ENCODE results near the gene SGMS1. TPM values are rescaled to one million over a fixed set of nuclear protein-coding genes. Genes with fewer than 3 reads are reported as not detected.

SGMS1 gene
- total RNA-seq, 1 donor = 68.0 TPM

- no peak overlapping the region for H3K4me3 ChIP-seq (ENCODE audit: insufficient read depth, low read length)
- no peaks in the 10 kb centered on the region for H3K36me3 ChIP-seq (ENCODE audit: insufficient read depth, low read length)
- H3K4me1 ChIP-seq (ENCODE audit: insufficient read depth, low read length) = peaks cover 3% of the 10 kb centered on the region
- H3K27ac ChIP-seq (ENCODE audit: low read depth, low read length) = no peak overlapping the region
- H3K79me2 ChIP-seq (ENCODE audit: insufficient read depth, low read length) = no peaks in the 10 kb centered on the region
- no peak overlapping the region for H2AFZ ChIP-seq (ENCODE audit: low read length)
- H3K4me2 ChIP-seq (ENCODE audit: insufficient read depth, low read length) = no peak overlapping the region
- DNase-seq (ENCODE audit: insufficient read length, low spot score, missing footprints) = no peak
- no peaks in the 10 kb centered on the region for H3K27me3 ChIP-seq (ENCODE audit: insufficient read depth, low read length)
- no peak for TF ChIP-seq CTCF (IDR thresholded peaks at IDR 0.05; ENCODE audit: extremely low read depth, low read depth, low read length)
- H3K9me3 ChIP-seq (ENCODE audit: low read depth, low read length) = no peaks in the 10 kb centered on the region
- no peaks in the 10 kb centered on the region for H4K20me1 ChIP-seq (ENCODE audit: insufficient read depth, low read length)
Measured at GRCh38 chr10:50464004-50464409, 159.7 kb downstream of the SGMS1 start.

GRCh38 chr10:50461834-50462233, 161.9 kb downstream of the SGMS1 start:
- Histone ChIP-seq H3K4me2 (ENCODE audit: insufficient read depth, low read length) (no peak overlapping the region), H3K4me1 (ENCODE audit: insufficient read depth, low read length) (no peaks in the 10 kb centered on the region), H3K27ac (ENCODE audit: low read depth, low read length) (no peak overlapping the region), H3K4me3 (ENCODE audit: insufficient read depth, low read length) (no peak overlapping the region), H3K36me3 (ENCODE audit: insufficient read depth, low read length) (no peaks in the 10 kb centered on the region), H3K9me3 (ENCODE audit: low read depth, low read length) (no peaks in the 10 kb centered on the region), H3K27me3 (ENCODE audit: insufficient read depth, low read length) (no peaks in the 10 kb centered on the region), H3K79me2 (ENCODE audit: insufficient read depth, low read length) (no peaks in the 10 kb centered on the region), H4K20me1 (ENCODE audit: insufficient read depth, low read length) (no peaks in the 10 kb centered on the region), H2AFZ (ENCODE audit: low read length) (no peak overlapping the region)
- TF ChIP-seq CTCF (IDR thresholded peaks at IDR 0.05; ENCODE audit: extremely low read depth, low read depth, low read length) = no peak
- DNase-seq (ENCODE audit: insufficient read length, low spot score, missing footprints) = no peak

GRCh38 chr10:50461123-50461522, 162.6 kb downstream of the SGMS1 start:
- Histone ChIP-seq H3K9me3 (ENCODE audit: low read depth, low read length) (no peaks in the 10 kb centered on the region), H2AFZ (ENCODE audit: low read length) (no peak overlapping the region), H4K20me1 (ENCODE audit: insufficient read depth, low read length) (no peaks in the 10 kb centered on the region), H3K36me3 (ENCODE audit: insufficient read depth, low read length) (no peaks in the 10 kb centered on the region), H3K79me2 (ENCODE audit: insufficient read depth, low read length) (no peaks in the 10 kb centered on the region), H3K27ac (ENCODE audit: low read depth, low read length) (no peak overlapping the region), H3K4me3 (ENCODE audit: insufficient read depth, low read length) (no peak overlapping the region), H3K4me1 (ENCODE audit: insufficient read depth, low read length) (no peaks in the 10 kb centered on the region), H3K27me3 (ENCODE audit: insufficient read depth, low read length) (no peaks in the 10 kb centered on the region), H3K4me2 (ENCODE audit: insufficient read depth, low read length) (no peak overlapping the region)
- no peak for TF ChIP-seq CTCF (IDR thresholded peaks at IDR 0.05; ENCODE audit: extremely low read depth, low read depth, low read length)
- no peak for DNase-seq (ENCODE audit: insufficient read length, low spot score, missing footprints)

- Histone ChIP-seq H3K27ac (ENCODE audit: low read depth, low read length) (no peak overlapping the region), H3K36me3 (ENCODE audit: insufficient read depth, low read length) (no peaks in the 10 kb centered on the region), H3K9me3 (ENCODE audit: low read depth, low read length) (no peaks in the 10 kb centered on the region), H3K27me3 (ENCODE audit: insufficient read depth, low read length) (no peaks in the 10 kb centered on the region), H3K4me3 (ENCODE audit: insufficient read depth, low read length) (no peak overlapping the region), H2AFZ (ENCODE audit: low read length) (no peak overlapping the region), H4K20me1 (ENCODE audit: insufficient read depth, low read length) (no peaks in the 10 kb centered on the region), H3K79me2 (ENCODE audit: insufficient read depth, low read length) (no peaks in the 10 kb centered on the region), H3K4me2 (ENCODE audit: insufficient read depth, low read length) (no peak overlapping the region), H3K4me1 (ENCODE audit: insufficient read depth, low read length) (no peaks in the 10 kb centered on the region)
- no peak for DNase-seq (ENCODE audit: insufficient read length, low spot score, missing footprints)
- no peak for TF ChIP-seq CTCF (IDR thresholded peaks at IDR 0.05; ENCODE audit: extremely low read depth, low read depth, low read length)
Measured at GRCh38 chr10:50456719-50457118, 167.0 kb downstream of the SGMS1 start.
